ENCODE results near the gene APOA4. TPM values are rescaled to one million over a fixed set of nuclear protein-coding genes. Genes with fewer than 3 reads are reported as not detected.
"Not testable (repeated sequence)": the region's sequence is repeated elsewhere in the genome, so short reads cannot be mapped to it uniquely, and the experiment has no call there.

The APOA4 gene
- total RNA-seq, 1 experiment from 2014 or later = not detected

GRCh38 chr11:116835791-116836631 is 12.9 kb upstream of the APOA4 start (continued):
- TF ChIP-seq SP1 (IDR thresholded peaks at IDR 0.05; ENCODE audit: low read depth) (no peak), ELF1 (IDR thresholded peaks at IDR 0.05; ENCODE audit: borderline replicate concordance, low read depth) (no peak), POLR2A (IDR thresholded peaks at IDR 0.05; ENCODE audit: borderline replicate concordance, extremely low read depth, insufficient read depth, insufficient read length) (no peak), TCF7L2 (IDR thresholded peaks at IDR 0.05; ENCODE audit: borderline replicate concordance, extremely low read depth, insufficient read depth, insufficient read length) (no peak), EZH2 (IDR thresholded peaks at IDR 0.05) (no peak)

DNA sequence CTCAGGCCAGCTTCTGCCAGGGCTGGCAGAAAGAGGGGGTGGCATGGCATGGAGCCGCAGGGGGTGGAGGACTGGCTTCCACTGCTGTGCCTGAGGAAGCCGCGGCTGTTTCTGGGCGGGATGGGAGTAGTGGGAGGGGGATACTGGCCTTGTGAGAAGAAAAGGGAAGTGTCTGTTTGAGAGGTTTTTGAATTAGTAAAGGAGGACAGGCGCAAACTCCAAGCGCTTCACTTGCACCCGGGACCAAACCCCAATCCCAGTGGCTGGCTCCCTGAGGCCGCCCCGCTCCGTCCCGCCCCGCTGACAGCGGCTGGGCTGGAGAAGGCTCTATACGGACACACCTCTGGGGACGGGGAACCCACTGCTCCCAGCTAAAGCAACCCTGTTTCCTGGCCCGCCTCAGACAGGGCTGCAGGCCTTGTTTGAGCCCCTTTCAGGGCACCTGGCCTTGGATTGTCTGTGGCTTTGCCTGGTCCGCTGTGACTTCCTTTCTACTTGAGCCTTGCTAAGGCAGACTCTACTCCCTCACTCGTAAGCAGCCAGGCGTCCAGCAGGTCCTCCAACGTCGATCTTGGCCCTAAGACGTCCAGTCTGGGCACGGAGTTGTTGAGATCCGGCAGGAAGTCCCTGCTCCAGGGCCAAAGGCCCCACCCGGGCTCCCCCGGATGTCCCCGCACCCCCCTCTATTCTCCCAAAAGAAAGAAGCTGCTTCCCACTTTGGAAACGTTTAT is 12.1 kb upstream of the APOA4 start:
- ChIA-PET RAD21 (ENCODE audit: low non-redundant PET in 1 of 2, low total read pairs in 2 of 2, uncharacterized antibody in 2 of 2, unreplicated experiment in 2 of 2) (interaction anchor here (0.9 to 1.6 kb wide), 8 partner anchors 42 to 392 kb away, joined by 3 to 14 read pairs (median 4); partner anchors contain the start of gene APOA5 (in 2 of the 2)), CTCF (interaction anchor here (0.8 to 2.9 kb wide), 14 partner anchors 10 to 392 kb away, joined by 3 to 58 read pairs (median 4); partner anchors contain the start of genes APOA5 and ZPR1), POLR2A (interaction anchor here (1.2 kb wide), 1 partner anchor 44 kb away, joined by 9 read pairs; the partner anchor contains the start of gene APOA5)
- Histone ChIP-seq H3K9me3 (ENCODE audit: control insufficient read depth in 1 of 2, insufficient read depth in 1 of 2, low read depth in 1 of 2, low read length in 2 of 2) (no peaks in the 10 kb centered on the region), H3K4me1 (ENCODE audit: control insufficient read depth in 1 of 2, insufficient read depth in 2 of 2, low read length in 2 of 2) (peaks cover 8 to 15% of the 10 kb centered on the region in 2 experiments), H3K27ac (ENCODE audit: low read depth, low read length) (peak overlapping the region; percentile 40; the same call in 1 of the 2 replicates), H3K79me2 (ENCODE audit: insufficient read depth, low read length) (no peaks in the 10 kb centered on the region), H4K20me1 (ENCODE audit: insufficient read depth) (no peaks in the 10 kb centered on the region), H3K4me2 (ENCODE audit: low read length) (peak overlapping the region; percentile 75), H3K9me2 (ENCODE audit: insufficient read depth) (no peaks in the 10 kb centered on the region), H3K27me3 (ENCODE audit: insufficient read depth, low read length) (no peaks in the 10 kb centered on the region), H3K4me3 (replicated peaks in 1 of 2; ENCODE audit: low read depth in 1 of 2, low read length in 2 of 2) (peak overlapping the region; percentile 26 to 42; a peak in 3 of 4 replicates), H3K9ac (ENCODE audit: low read length) (peak overlapping the region; percentile 52), H3K36me3 (ENCODE audit: control insufficient read depth in 1 of 2, insufficient read depth in 2 of 2, low read length in 2 of 2) (no peaks in the 10 kb centered on the region), H2AFZ (ENCODE audit: low read depth, low read length, poor library complexity, severe bottlenecking) (peak overlapping the region; percentile 77)
- DNase-seq (ENCODE audit: low read depth, low spot score) = no peak
- intact Hi-C loops (cut with micrococcal nuclease) = no loop called here
- ATAC-seq = no peak
- TF ChIP-seq ZFX (IDR thresholded peaks at IDR 0.05) (no peak), SP1 (IDR thresholded peaks at IDR 0.05; ENCODE audit: low read depth) (no peak), SRF (IDR thresholded peaks at IDR 0.05; ENCODE audit: low read depth) (no peak), ZNF274 (IDR thresholded peaks at IDR 0.05; ENCODE audit: low read depth, low read length) (no peak), ELF1 (IDR thresholded peaks at IDR 0.05; ENCODE audit: borderline replicate concordance, low read depth) (no peak), FOSL1 (IDR thresholded peaks at IDR 0.05; ENCODE audit: low read depth) (no peak)
- TF ChIP-seq, protein P1, sequence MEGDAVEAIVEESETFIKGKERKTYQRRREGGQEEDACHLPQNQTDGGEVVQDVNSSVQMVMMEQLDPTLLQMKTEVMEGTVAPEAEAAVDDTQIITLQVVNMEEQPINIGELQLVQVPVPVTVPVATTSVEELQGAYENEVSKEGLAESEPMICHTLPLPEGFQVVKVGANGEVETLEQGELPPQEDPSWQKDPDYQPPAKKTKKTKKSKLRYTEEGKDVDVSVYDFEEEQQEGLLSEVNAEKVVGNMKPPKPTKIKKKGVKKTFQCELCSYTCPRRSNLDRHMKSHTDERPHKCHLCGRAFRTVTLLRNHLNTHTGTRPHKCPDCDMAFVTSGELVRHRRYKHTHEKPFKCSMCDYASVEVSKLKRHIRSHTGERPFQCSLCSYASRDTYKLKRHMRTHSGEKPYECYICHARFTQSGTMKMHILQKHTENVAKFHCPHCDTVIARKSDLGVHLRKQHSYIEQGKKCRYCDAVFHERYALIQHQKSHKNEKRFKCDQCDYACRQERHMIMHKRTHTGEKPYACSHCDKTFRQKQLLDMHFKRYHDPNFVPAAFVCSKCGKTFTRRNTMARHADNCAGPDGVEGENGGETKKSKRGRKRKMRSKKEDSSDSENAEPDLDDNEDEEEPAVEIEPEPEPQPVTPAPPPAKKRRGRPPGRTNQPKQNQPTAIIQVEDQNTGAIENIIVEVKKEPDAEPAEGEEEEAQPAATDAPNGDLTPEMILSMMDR (IDR thresholded peaks at IDR 0.05 in 2 of 3, conservative IDR thresholded peaks at IDR 0.05 in 1 of 3; ENCODE audit: borderline replicate concordance in 1 of 3, insufficient read depth in 1 of 3, low read depth in 2 of 3, low read length in 2 of 3) = no peak
- no TSS peak for BruUV-seq (replicated peaks)

DNA sequence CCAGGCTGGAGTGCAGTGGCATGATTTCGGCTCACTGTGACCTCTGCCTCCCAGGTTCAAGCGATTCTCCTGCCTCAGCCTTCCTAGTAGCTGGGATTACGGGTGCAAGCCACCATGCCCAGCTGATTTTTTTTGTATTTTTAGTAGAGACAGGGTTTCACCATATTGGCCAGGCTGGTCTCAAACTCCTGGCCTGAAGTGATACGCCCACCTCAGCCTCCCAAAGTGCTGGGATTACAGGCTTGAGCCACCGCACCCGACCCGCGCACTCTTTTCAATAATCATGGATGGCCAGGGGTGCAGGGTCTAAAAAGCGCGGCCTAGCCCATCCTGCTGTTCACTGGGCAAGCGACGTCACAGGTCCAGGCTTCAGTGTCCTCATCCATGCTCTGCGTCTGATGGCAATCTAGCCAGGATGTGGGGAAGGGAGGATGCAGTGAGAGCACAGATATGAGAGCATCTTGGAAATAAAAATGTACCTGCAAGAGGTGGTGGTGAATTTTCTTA is 11.5 kb upstream of the APOA4 start:
- ATAC-seq; intact Hi-C loops (cut with micrococcal nuclease); H3K36me3 ChIP-seq (ENCODE audit: control insufficient read depth in 1 of 2, insufficient read depth in 2 of 2, low read length in 2 of 2); H3K9me2 ChIP-seq (ENCODE audit: insufficient read depth); H3K9me3 ChIP-seq (ENCODE audit: control insufficient read depth in 1 of 2, insufficient read depth in 1 of 2, low read depth in 1 of 2, low read length in 2 of 2); H2AFZ ChIP-seq (ENCODE audit: low read depth, low read length, poor library complexity, severe bottlenecking); H3K27ac ChIP-seq (ENCODE audit: low read depth, low read length); H3K9ac ChIP-seq (ENCODE audit: low read length); H3K4me3 ChIP-seq (replicated peaks in 1 of 2; ENCODE audit: low read depth in 1 of 2, low read length in 2 of 2); H3K79me2 ChIP-seq (ENCODE audit: insufficient read depth, low read length); DNase-seq (ENCODE audit: low read depth, low spot score); BruUV-seq (replicated peaks); H3K27me3 ChIP-seq (ENCODE audit: insufficient read depth, low read length); H4K20me1 ChIP-seq (ENCODE audit: insufficient read depth); H3K4me2 ChIP-seq (ENCODE audit: low read length); RAD21 ChIA-PET (ENCODE audit: low non-redundant PET in 1 of 2, low total read pairs in 2 of 2, uncharacterized antibody in 2 of 2, unreplicated experiment in 2 of 2): not testable (repeated sequence)
- CTCF ChIA-PET = interaction anchor here (2.1 kb wide), 1 partner anchor 41 kb away, joined by 13 read pairs; no protein-coding TSS in a partner anchor
- H3K4me1 ChIP-seq (ENCODE audit: control insufficient read depth in 1 of 2, insufficient read depth in 2 of 2, low read length in 2 of 2) = peaks cover 8 to 15% of the 10 kb centered on the region in 2 experiments
- POLR2A ChIA-PET = interaction anchor here (0.6 kb wide), 1 partner anchor 48 kb away, joined by 3 read pairs; no protein-coding TSS in a partner anchor
